ENCODE data around the gene UBE2D2. TPM values are rescaled to one million over a fixed set of nuclear protein-coding genes. Genes with fewer than 3 reads are reported as not detected.

UBE2D2 gene
- total RNA-seq, 4 donors from 2014 or later: 98.5 to 199 (median 131) TPM

DNA sequence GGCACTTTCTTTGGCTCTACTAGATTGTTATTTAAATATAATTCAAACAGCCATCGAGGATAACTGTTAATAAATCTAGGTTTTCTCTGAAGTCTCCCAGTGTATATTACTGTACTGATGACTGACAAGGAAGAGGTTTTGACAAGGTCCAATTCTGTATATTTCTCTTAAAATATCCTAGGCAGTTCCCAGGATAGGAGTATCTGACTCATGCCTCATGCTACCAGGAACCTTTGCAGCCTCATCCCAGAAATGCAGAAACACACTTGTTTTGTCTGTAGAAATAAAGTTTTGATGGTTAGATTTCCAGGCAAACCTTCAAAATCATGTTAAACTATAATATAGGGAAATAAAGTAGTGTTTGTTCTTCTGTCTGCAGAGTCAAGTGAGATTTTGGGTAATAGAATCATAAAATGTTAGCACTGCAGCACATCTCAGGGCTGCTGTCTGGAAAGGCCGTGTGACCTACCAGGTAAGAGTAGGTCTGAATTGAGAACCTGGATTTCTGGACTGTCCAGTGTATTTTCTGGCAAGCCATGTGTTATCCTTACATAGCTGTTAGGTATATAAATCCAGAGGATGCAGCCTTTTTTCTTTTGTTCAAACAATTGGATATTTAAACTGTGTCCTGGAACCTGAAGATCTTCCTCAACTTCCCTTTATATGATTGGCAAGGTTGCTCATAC is 8.3 kb downstream of the UBE2D2 start:
- Histone ChIP-seq H3K36me3 (no peaks in the 10 kb centered on the region), H3K27ac (peak overlapping the region in 1 of 4 donors; percentile 19), H3K27me3 (no peaks in the 10 kb centered on the region), H3K9me3 (no peaks in the 10 kb centered on the region), H3K4me3 (no peak overlapping the region), H3K4me1 (peaks cover 48% of the 10 kb centered on the region in 2 donors)
- intact Hi-C loops (cut with DNase I; ENCODE audit: low total_unique reads): no loop called here
- no peak for TF ChIP-seq CTCF (IDR thresholded peaks at IDR 0.05 in 4 of 5, conservative IDR thresholded peaks at IDR 0.05 in 1 of 5)
- no peak for TF ChIP-seq POLR2A (IDR thresholded peaks at IDR 0.05)
- in situ Hi-C loops (cut with MboI; ENCODE audit: low sequenced_read_pairs in 4 of 4): no loop called here
- ATAC-seq (no peak), DNase-seq (no peak)

- Histone ChIP-seq H3K4me3 (no peak overlapping the region), H3K4me1 (peaks cover 46 to 50% of the 10 kb centered on the region in 2 donors), H3K27me3 (no peaks in the 10 kb centered on the region), H3K9me3 (no peaks in the 10 kb centered on the region), H3K27ac (peak overlapping the region in 2 of 4 donors; percentile 11 to 15), H3K36me3 (no peaks in the 10 kb centered on the region)
- ATAC-seq (no peak), DNase-seq (no peak)
- in situ Hi-C loops (cut with MboI; ENCODE audit: low sequenced_read_pairs in 4 of 4): no loop called here
- intact Hi-C loops (cut with DNase I; ENCODE audit: low total_unique reads): no loop called here
- TF ChIP-seq CTCF (IDR thresholded peaks at IDR 0.05 in 4 of 5, conservative IDR thresholded peaks at IDR 0.05 in 1 of 5) (no peak), POLR2A (IDR thresholded peaks at IDR 0.05) (no peak)
Measured at GRCh38 chr5:139571543-139571942, 10.4 kb downstream of the UBE2D2 start.

- TF ChIP-seq POLR2A (IDR thresholded peaks at IDR 0.05) (no peak), CTCF (IDR thresholded peaks at IDR 0.05 in 4 of 5, conservative IDR thresholded peaks at IDR 0.05 in 1 of 5) (no peak)
- Histone ChIP-seq H3K27ac (peak overlapping the region in 2 of 4 donors; percentile 11 to 15), H3K36me3 (no peaks in the 10 kb centered on the region), H3K9me3 (no peaks in the 10 kb centered on the region), H3K27me3 (no peaks in the 10 kb centered on the region), H3K4me3 (no peak overlapping the region), H3K4me1 (peaks cover 50 to 54% of the 10 kb centered on the region in 2 donors)
- ATAC-seq (no peak), DNase-seq (no peak)
- in situ Hi-C loops (cut with MboI; ENCODE audit: low sequenced_read_pairs in 4 of 4) (no loop called here), intact Hi-C loops (cut with DNase I; ENCODE audit: low total_unique reads) (no loop called here)
Measured at GRCh38 chr5:139571966-139572365, 10.8 kb downstream of the UBE2D2 start.

DNA sequence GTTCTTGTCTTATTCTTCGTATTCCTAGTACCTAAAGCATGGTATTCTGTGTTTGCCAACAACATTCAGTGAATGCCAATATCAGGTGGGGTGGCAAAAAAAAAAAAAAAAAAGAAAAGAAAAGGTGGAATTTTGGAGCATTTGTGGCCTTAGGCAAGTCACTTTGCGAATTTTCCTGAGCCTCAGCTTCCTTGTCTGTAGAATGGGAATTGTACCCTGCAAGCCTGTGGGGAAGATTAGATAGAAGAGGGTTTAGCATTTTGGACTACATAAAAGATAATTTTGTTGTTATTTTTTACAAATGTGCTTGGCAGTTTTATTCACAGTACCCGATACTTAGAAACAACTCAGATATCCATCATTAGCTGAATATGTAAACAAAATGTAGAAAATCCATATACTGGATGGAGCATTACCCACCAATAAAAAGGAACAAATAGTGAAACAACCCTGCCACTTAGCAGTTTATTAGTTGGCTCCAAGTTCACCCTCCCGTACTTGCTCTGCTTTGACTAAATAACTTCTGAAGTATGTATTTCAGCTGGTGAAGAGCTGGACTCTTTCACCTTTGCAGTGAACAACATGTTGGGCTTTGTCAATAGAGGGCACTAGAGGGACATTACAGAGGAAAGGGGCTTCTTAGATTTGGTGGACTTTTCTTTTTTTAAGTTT is 13.6 kb downstream of the UBE2D2 start:
- TF ChIP-seq CTCF (IDR thresholded peaks at IDR 0.05 in 4 of 5, conservative IDR thresholded peaks at IDR 0.05 in 1 of 5): peak; percentile 26 to 72 (median 36)
- no peak for TF ChIP-seq POLR2A (IDR thresholded peaks at IDR 0.05)
- H3K4me3 ChIP-seq: no peak overlapping the region
- peak overlapping the region; percentile 55 to 77 (median 72) for H3K27ac ChIP-seq
- H3K36me3 ChIP-seq: no peaks in the 10 kb centered on the region
- ATAC-seq: peak; percentile 48 to 54
- in situ Hi-C loops (cut with MboI; ENCODE audit: low sequenced_read_pairs in 4 of 4) (no loop called here), intact Hi-C loops (cut with DNase I; ENCODE audit: low total_unique reads) (loop anchor here (5.0 kb wide), 1 partner anchor 58 kb away; no protein-coding TSS in a partner anchor)
- DNase-seq: no peak
- no peaks in the 10 kb centered on the region for H3K27me3 ChIP-seq
- peaks cover 58 to 70% of the 10 kb centered on the region in 2 donors for H3K4me1 ChIP-seq
- H3K9me3 ChIP-seq: no peaks in the 10 kb centered on the region

Measured in gastrocnemius medialis (tissue), 4 donors.